ENCODE results near the gene CNPY1. TPM values are rescaled to one million over a fixed set of nuclear protein-coding genes. Genes with fewer than 3 reads are reported as not detected.

CNPY1 gene
- total and polyA plus RNA-seq, 2 of the 8 experiments (the other 6 are each of a cell fraction or from before 2014, with no cell fraction given) = not detected

- Histone ChIP-seq H4K8ac (ENCODE audit: extremely low read depth, insufficient read depth, low read length) (no peak overlapping the region), H4K91ac (replicated peaks; ENCODE audit: insufficient read length, low read length) (no peak overlapping the region), H2AFZ (ENCODE audit: low read length) (no peak overlapping the region), H3K79me2 (ENCODE audit: control insufficient read depth in 1 of 2, insufficient read depth in 2 of 2, low read length in 2 of 2) (no peaks in the 10 kb centered on the region), H2BK15ac (ENCODE audit: low read length) (no peak overlapping the region), H3K4me2 (ENCODE audit: insufficient read depth in 1 of 2, low read depth in 2 of 2, low read length in 2 of 2) (no peak overlapping the region), H3K9ac (replicated peaks in 1 of 4; ENCODE audit: extremely low read depth in 1 of 4, low read depth in 3 of 4, low read length in 3 of 4) (no peak overlapping the region), H3K4me1 (replicated peaks in 1 of 4; ENCODE audit: control insufficient read depth in 3 of 4, insufficient read depth in 4 of 4, low read length in 3 of 4) (peaks cover 0 to 16% (median 11%) of the 10 kb centered on the region in 4 experiments; a peak in 5 of 7 replicates), H3K4me3 (ENCODE audit: extremely low read depth in 1 of 4, insufficient read depth in 2 of 4, low read depth in 3 of 4, low read length in 4 of 4) (no peak overlapping the region), H2BK5ac (ENCODE audit: low read depth, low read length) (no peak overlapping the region), H3K18ac (ENCODE audit: extremely low read depth, low read length) (no peak overlapping the region), H3K27me3 (replicated peaks in 1 of 4; ENCODE audit: control insufficient read depth in 3 of 4, extremely low read depth in 1 of 4, insufficient read depth in 3 of 4, low read length in 3 of 4) (peaks cover 94 to 100% (median 98%) of the 10 kb centered on the region in 4 experiments), H3K14ac (ENCODE audit: insufficient read length) (no peak overlapping the region), H2AK5ac (ENCODE audit: low read depth, low read length) (no peak overlapping the region), H3K36me3 (ENCODE audit: control insufficient read depth in 2 of 4, insufficient read depth in 4 of 4, low read length in 3 of 4) (peaks cover 0 to 2% (median 0%) of the 10 kb centered on the region in 4 experiments; a peak in 1 of 8 replicates), H2BK12ac (ENCODE audit: low read depth, low read length) (no peak overlapping the region), H3K4ac (replicated peaks; ENCODE audit: insufficient read length, low read depth, low read length) (no peak overlapping the region), H3K27ac (ENCODE audit: low read depth, low read length) (no peak overlapping the region), H2BK20ac (ENCODE audit: low read length) (no peak overlapping the region), H3K23ac (ENCODE audit: insufficient read length) (no peak overlapping the region), H4K5ac (ENCODE audit: insufficient read length, low read depth, low read length) (no peak overlapping the region), H3K56ac (replicated peaks; ENCODE audit: insufficient read length, low read depth, low read length) (no peak overlapping the region), H2BK120ac (replicated peaks; ENCODE audit: low read depth, low read length) (no peak overlapping the region), H3K9me3 (ENCODE audit: insufficient read depth in 2 of 2, low read depth in 1 of 2, low read length in 1 of 2) (no peaks in the 10 kb centered on the region), H4K20me1 (replicated peaks in 1 of 2; ENCODE audit: control insufficient read depth in 1 of 2, insufficient read depth in 2 of 2, low read length in 2 of 2) (peaks cover 27 to 44% of the 10 kb centered on the region in 2 experiments), H3K23me2 (ENCODE audit: low read depth, low read length) (peaks cover 4% of the 10 kb centered on the region; the same call in 1 of the 2 replicates), H3K79me1 (ENCODE audit: low read depth, low read length) (no peaks in the 10 kb centered on the region)
- ChIA-PET CTCF (ENCODE audit: partially characterized antibody) (no interaction called here), POLR2A (ENCODE audit: partially characterized antibody) (no interaction called here)
- no peak for DNase-seq (ENCODE audit: low read depth in 1 of 2, low spot score in 2 of 2)
- TF ChIP-seq KDM5A (IDR thresholded peaks at IDR 0.05; ENCODE audit: low read length) (no peak), CBX8 (IDR thresholded peaks at IDR 0.05; ENCODE audit: borderline replicate concordance, low read depth, low read length) (peak; percentile 97; the same call in 1 of the 2 replicates)
- FAIRE-seq = no peak
- WGBS, 2 experiments (ENCODE audit: extremely low coverage in 1 of 2, insufficient coverage in 1 of 2, insufficient read length in 1 of 2, insufficient replicate concordance in 2 of 2, low coverage in 1 of 2, low lambda C conversion rate in 2 of 2, missing lambda C conversion rate in 1 of 2) = 24% methylated on average over 6 of the region's 6 CpGs; no CpG with 5 or more reads in 1 of the 2 experiments
Observed at GRCh38 chr7:155464183-155464582, 82.2 kb downstream of the CNPY1 start.

Data from H1 (cell line).